ENCODE results near the gene SLC35D1.
"Not testable (repeated sequence)": the region's sequence is repeated elsewhere in the genome, so short reads cannot be mapped to it uniquely, and the experiment has no call there.

The SLC35D1 gene

GRCh38 chr1:67053785-67054772 is at the start of gene SLC35D1:
Gene SLC35D1, minus strand, starts transcription at chr1:67054148. Its CDS starts 135 bp downstream, at chr1:67054013.
- peak within 1 kb of the TSS; percentile 86 for H3K4me3 ChIP-seq (ENCODE audit: low read length)
- TF ChIP-seq ZNF274 (IDR thresholded peaks at IDR 0.05; ENCODE audit: low read depth, low read length): no peak

GRCh38 chr1:67103548-67103947 is 49.6 kb upstream of the SLC35D1 start:
- H3K4me3 ChIP-seq (ENCODE audit: low read length): no peak overlapping the region
- TF ChIP-seq ZNF274 (IDR thresholded peaks at IDR 0.05; ENCODE audit: low read depth, low read length): no peak

- TF ChIP-seq ZNF274 (IDR thresholded peaks at IDR 0.05; ENCODE audit: low read depth, low read length): no peak
- no peak overlapping the region for H3K4me3 ChIP-seq (ENCODE audit: low read length)
Observed at GRCh38 chr1:67100833-67101232, 46.9 kb upstream of the SLC35D1 start.

- no peak overlapping the region for H3K4me3 ChIP-seq (ENCODE audit: low read length)
- no peak for TF ChIP-seq ZNF274 (IDR thresholded peaks at IDR 0.05; ENCODE audit: low read depth, low read length)
Observed at GRCh38 chr1:67097305-67097704, 43.4 kb upstream of the SLC35D1 start.

GRCh38 chr1:67094191-67094590 is 40.2 kb upstream of the SLC35D1 start:
- no peak for TF ChIP-seq ZNF274 (IDR thresholded peaks at IDR 0.05; ENCODE audit: low read depth, low read length)
- no peak overlapping the region for H3K4me3 ChIP-seq (ENCODE audit: low read length)

GRCh38 chr1:67089685-67090208 is 35.8 kb upstream of the SLC35D1 start:
- no peak for TF ChIP-seq ZNF274 (IDR thresholded peaks at IDR 0.05; ENCODE audit: low read depth, low read length)

GRCh38 chr1:67088440-67088839 is 34.5 kb upstream of the SLC35D1 start:
- H3K4me3 ChIP-seq (ENCODE audit: low read length): no peak overlapping the region
- no peak for TF ChIP-seq ZNF274 (IDR thresholded peaks at IDR 0.05; ENCODE audit: low read depth, low read length)

More at GRCh38 chr1:67089685-67090208, 35.8 kb upstream of the SLC35D1 start:
- no peak overlapping the region for H3K4me3 ChIP-seq (ENCODE audit: low read length)

GRCh38 chr1:67085326-67085725 is 31.4 kb upstream of the SLC35D1 start:
- no peak overlapping the region for H3K4me3 ChIP-seq (ENCODE audit: low read length)
- TF ChIP-seq ZNF274 (IDR thresholded peaks at IDR 0.05; ENCODE audit: low read depth, low read length): no peak

- no peak for TF ChIP-seq ZNF274 (IDR thresholded peaks at IDR 0.05; ENCODE audit: low read depth, low read length)
- H3K4me3 ChIP-seq (ENCODE audit: low read length): no peak overlapping the region
Observed at GRCh38 chr1:67084765-67085318, 30.9 kb upstream of the SLC35D1 start.

- TF ChIP-seq ZNF274 (IDR thresholded peaks at IDR 0.05; ENCODE audit: low read depth, low read length): no peak
- no peak overlapping the region for H3K4me3 ChIP-seq (ENCODE audit: low read length)
Observed at GRCh38 chr1:67078291-67078690, 24.3 kb upstream of the SLC35D1 start.

GRCh38 chr1:67077593-67077992 is 23.6 kb upstream of the SLC35D1 start:
- no peak for TF ChIP-seq ZNF274 (IDR thresholded peaks at IDR 0.05; ENCODE audit: low read depth, low read length)
- no peak overlapping the region for H3K4me3 ChIP-seq (ENCODE audit: low read length)

GRCh38 chr1:67072749-67073148 is 18.8 kb upstream of the SLC35D1 start:
- TF ChIP-seq ZNF274 (IDR thresholded peaks at IDR 0.05; ENCODE audit: low read depth, low read length): no peak
- no peak overlapping the region for H3K4me3 ChIP-seq (ENCODE audit: low read length)

GRCh38 chr1:67067655-67068054 is 13.7 kb upstream of the SLC35D1 start:
- not testable (repeated sequence) for H3K4me3 ChIP-seq (ENCODE audit: low read length)

- TF ChIP-seq ZNF274 (IDR thresholded peaks at IDR 0.05; ENCODE audit: low read depth, low read length): no peak
- no peak overlapping the region for H3K4me3 ChIP-seq (ENCODE audit: low read length)
Observed at GRCh38 chr1:67062412-67062811, 8.5 kb upstream of the SLC35D1 start.

GRCh38 chr1:67061266-67061665 is 7.3 kb upstream of the SLC35D1 start:
- TF ChIP-seq ZNF274 (IDR thresholded peaks at IDR 0.05; ENCODE audit: low read depth, low read length): no peak

More at GRCh38 chr1:67061266-67061665, 7.3 kb upstream of the SLC35D1 start:
- H3K4me3 ChIP-seq (ENCODE audit: low read length): no peak overlapping the region
